Endometrium (tissue), 2 donors: ENCODE data around the gene CCL2.

ENCODE experiments used
- FAIRE-seq: peaks from 2 replicates; lab custom pipeline; 2012; peaks lifted over from hg19 to GRCh38; lab: Jason Lieb, UNC
- donor health status: control.
- donor health status: control.

The CCL2 gene

GRCh38 chr17:34265711-34266110 is 10.6 kb downstream of the CCL2 start:
- no peak for FAIRE-seq

- FAIRE-seq = no peak
These were observed 14.9 kb downstream of the CCL2 start, which contains the start of gene CCL7 for GRCh38 chr17:34269969-34270368. Gene CCL7 (plus strand): TSS chr17:34270221. CDS start chr17:34270291, 70 bp downstream.

DNA sequence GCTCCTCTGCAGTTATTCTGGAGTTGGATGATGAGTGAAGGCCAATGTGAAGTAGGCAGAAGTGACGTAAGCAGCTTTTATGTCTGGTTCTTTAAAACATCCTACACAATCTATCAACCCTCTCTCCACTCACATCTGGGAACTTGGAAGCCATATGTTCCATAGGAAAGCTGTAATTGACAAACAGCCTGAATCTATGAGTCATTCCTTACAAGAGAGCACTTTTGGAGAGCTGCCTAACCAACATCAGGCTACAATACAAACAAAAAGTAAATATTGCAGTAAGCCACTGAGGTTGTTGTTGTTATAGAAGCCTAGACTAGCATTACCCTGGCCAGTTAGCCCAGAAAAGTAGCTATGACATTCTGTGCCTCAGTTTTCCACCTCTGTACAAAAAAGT is 20.8 kb downstream of the CCL2 start:
- no peak for FAIRE-seq

DNA sequence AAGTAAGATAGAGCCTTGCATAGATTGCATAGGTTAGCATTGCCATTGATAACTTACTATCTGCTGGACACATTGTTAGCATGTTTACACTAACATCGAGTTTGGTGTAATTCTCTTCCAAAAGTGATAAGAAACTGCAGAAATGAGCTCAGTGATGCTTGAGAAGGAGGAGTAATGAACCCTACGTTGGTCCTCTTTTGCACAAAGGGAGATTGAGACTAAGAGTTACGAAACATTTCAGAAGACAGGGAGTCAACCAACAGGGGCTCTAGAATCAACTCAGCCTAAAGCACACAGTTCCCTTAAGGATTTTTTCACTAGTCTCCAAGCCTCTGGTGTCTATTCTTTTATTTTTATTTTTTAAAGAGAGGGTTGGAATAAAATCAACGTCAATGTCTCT is 21.7 kb downstream of the CCL2 start:
- no peak for FAIRE-seq

DNA sequence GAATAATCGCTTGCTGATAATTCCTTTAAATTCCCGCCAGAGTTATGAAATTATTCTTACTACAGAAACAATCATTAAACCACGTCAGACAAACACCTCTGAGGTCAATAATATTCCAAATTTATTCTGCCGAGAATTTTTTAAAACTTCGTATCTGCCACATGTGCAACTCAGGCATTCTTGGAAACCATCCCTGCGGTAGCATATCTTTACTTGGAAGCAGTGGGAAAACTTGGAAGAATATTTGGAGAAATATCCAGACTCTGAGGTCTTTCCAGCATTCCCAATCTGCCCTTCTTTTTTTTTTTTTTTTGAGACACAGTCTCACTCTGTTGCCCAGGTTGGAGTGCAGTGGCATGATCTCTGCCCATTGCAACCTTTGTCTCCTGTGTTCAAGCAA is 28.5 kb downstream of the CCL2 start:
- FAIRE-seq = no peak

- FAIRE-seq = no peak
These were observed 30.3 kb downstream of the CCL2 start, which contains the start of gene CCL11 for GRCh38 chr17:34285286-34285792. Gene CCL11 (plus strand): TSS chr17:34285742. CDS start chr17:34285809, 67 bp downstream.

DNA sequence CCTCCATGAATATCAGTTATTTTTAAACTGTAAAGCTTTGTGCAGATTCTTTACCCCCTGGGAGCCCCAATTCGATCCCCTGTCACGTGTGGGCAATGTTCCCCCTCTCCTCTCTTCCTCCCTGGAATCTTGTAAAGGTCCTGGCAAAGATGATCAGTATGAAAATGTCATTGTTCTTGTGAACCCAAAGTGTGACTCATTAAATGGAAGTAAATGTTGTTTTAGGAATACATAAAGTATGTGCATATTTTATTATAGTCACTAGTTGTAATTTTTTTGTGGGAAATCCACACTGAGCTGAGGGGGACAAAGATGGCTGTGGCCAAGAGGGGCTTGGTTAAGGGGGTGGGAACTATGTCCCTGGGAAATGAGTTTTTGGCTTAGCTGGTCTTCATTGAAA is 32.8 kb downstream of the CCL2 start:
- no peak for FAIRE-seq

DNA sequence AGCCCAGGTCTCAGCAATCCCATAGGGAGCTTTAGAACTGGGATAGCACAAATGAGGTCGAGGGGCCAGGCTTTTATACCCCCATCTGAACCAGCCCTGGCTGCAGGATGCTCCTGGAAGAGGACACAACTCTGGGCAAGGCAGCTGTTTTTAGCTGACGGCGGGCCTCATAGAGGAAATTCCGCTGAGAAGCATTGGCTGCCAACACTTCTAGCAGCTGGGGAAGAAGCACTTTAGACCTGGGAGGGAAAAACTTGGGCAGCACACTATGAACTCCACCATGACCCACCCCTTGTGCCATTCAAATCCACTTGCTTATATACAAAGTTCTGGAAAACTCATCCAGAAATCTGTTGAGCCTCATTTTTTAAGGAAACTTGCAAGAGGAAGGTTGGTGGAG is 35.5 kb downstream of the CCL2 start:
- no peak for FAIRE-seq

- no peak for FAIRE-seq
These were observed 36.8 kb downstream of the CCL2 start for GRCh38 chr17:34291721-34292348.

GRCh38 chr17:34299027-34299426 is 43.9 kb downstream of the CCL2 start:
- no peak for FAIRE-seq

DNA sequence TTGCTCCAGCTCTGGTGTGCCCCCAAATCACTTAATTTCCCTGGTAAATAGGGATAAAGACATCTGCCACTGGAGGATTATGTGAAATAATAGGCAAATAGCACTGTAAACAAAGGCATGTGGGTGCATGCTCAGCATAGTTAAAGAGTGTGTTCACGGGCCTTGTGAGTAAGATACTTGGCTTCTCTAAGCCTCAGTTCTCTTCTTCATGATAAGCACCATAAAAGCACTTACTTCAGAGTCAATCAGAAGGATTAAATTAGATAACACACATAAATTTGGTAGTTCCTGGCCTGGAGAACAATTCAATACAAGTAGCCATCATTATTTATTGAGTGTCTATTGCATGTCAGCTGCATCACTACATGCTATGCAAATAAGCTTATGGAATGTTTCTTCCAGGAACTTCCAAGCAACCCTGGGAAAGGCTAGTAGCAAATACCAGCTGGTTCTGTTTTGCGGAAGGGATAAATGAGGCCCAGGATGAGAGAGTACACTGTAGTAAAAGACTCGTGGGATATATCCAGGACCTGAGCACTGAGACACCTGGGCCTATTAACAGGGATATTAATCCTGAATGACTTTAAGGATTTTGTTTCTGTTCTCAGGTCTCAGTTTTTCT is 45.0 kb downstream of the CCL2 start:
- FAIRE-seq = no peak

DNA sequence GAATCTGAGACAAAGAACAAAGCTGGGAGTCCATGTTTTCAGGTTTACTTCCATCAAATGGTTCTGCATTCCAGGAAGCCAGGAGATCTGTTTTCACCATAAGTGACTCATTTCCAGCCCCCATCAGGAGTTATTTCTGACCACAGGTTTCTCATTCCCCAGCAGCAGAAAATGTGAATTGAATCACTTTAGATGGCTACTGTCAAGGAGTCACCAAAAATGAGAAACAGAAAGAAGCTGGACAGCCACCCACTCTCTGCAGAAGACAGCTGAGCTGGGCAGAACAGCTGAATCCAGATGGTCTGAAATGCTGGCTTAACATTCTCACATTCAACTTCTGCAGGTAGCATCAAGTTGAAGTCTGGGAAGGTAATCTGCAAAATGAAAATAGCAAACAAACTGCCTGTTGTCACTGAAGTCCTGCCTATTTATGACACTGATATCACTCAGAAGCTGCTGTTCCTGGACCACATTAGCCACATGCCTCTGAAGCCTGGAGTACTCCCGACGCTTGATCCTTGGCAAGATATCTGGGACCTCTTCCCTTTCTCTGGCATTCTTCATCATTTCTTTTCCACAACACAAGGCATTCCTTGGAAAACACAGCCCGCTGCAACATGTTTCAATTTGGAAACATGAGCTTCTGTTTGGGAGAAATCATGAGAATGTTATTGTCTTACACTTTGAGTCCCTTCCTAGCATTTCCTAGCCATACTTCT is 45.7 kb downstream of the CCL2 start:
- FAIRE-seq = peak; percentile 33

GRCh38 chr17:34301986-34302385 is 46.9 kb downstream of the CCL2 start:
- FAIRE-seq = no peak

DNA sequence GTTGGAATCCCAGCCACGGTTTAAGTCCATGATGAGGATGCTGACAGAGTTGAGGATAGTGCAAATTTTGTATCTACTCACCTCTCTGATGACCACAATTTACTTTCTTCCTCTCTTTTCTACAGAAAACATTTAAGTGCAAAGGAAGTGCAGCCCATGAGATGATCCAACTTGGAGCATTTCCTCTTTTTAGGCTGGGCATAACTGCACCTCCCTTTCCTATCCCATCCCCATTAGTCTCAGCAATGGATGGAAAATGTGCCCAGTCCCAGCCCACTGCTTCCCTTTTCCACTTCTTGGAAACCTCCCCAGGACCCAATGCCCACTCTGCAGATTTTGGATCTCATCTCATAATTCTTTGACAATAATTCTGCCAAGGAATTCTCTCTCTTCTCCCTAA is 47.6 kb downstream of the CCL2 start:
- no peak for FAIRE-seq

DNA sequence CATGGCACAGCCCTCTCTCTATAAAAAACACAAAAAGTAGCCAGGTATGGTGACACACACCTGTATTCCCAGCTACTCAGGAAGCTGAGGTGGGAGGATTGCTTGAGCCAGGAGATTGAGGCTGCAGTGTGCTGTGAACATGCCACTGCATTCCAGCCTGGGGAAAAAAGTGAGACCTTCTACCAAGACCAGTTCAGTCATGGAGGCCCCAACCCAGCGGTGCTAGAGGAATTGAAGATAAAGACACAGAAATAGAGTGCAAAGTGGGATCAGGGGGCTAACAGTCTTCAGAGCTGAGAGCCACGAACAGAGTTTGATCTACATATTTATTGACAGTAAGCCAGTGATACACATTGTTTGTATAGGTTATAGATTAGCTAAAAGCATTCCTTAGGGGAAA is 48.5 kb downstream of the CCL2 start:
- no peak for FAIRE-seq

GRCh38 chr17:34305061-34305460 is 50.0 kb downstream of the CCL2 start:
- FAIRE-seq = no peak

DNA sequence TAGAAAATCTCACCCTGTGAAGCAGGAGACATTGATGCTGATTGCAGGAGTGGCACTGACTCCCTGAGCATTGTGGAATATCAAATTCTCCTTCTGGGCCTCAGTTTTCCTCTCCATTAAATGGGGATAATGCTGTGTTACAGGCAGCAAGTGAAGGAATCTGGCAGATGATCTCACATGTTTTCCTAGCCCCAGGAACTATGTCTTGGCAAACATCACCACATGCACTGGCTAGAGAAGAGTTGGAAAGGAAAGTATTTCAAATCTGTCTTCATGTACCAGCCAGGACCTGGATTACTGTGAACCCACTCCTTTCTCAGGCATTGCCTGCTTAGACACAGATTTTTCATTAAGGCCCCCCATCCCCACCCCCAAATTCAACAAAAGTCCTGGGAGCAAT is 50.5 kb downstream of the CCL2 start:
- FAIRE-seq = no peak

DNA sequence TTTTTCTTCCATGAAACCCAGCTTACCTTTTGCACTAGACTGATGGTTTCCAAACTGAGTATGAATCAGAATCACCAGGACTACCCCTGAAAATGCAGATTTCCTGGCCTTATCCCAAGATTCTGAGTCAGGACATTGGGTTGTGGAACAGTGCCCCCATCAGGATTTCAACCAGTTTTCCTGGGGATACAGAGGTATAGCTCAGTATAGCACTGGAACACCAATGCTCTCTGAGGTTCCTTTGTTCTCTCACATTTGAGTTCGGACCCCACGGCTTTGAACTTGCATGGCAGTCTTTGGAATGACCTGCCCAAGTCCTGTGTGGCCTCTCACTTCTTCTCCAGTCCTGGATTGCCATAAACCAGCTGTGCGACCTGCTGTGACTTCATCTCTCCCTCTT is 51.4 kb downstream of the CCL2 start:
- FAIRE-seq = no peak
